H1 (cell line): ENCODE data around the gene SOCS6. TPM values are rescaled to one million over a fixed set of nuclear protein-coding genes. Genes with fewer than 3 reads are reported as not detected.

Experiments
- CREB1 ChIP-seq: IDR thresholded peaks from 2 replicates; pipeline ENCODE4 v1.6.1; 2012; ENCODE audit warnings: inconsistent platforms
- KDM4A ChIP-seq: IDR thresholded peaks from one replicate; pipeline ENCODE4 v1.7.1; 2012; ENCODE audit warnings: low read depth, mild to moderate bottlenecking, moderate library complexity, low read length, inconsistent platforms; ENCODE audit not compliant: severe bottlenecking
- PHF8 ChIP-seq: fragments of 200-600 bp; sonication (generic); conservative IDR thresholded peaks from 2 replicates; pipeline ENCODE4 v1.7.1; 2012; ENCODE audit warnings: low read depth, mild to moderate bottlenecking, inconsistent platforms, low read length, moderate library complexity
- POLR2A ChIP-seq, 2 experiments: IDR thresholded peaks; 1 replicate in 1 of 2; 2 replicates in 1 of 2; pipeline ENCODE4 v1.6.1; 2011; ENCODE audit warnings: low read depth in 2 of 2, low read length in 2 of 2, mild to moderate bottlenecking in 2 of 2; ENCODE audit errors: control extremely low read depth in 1 of 2
- polyA plus RNA-seq, 7 experiments: library from polyadenylated mRNA; depleted of rRNA in 3 of 7; stranded (reverse) in 5 of 7; unstranded in 2 of 7; fragments of >200 nt in 5 of 7; fragments of 200-250 nt in 2 of 7; gene quantifications; 1 replicate in 5 of 7; 2 replicates in 1 of 7; 4 replicates in 1 of 7; pipeline versions ENCODE4 v1.2.1 to v1.2.3, GENCODE V29; 2011 to 2013; ENCODE audit warnings: missing spikeins in 2 of 7, mixed read lengths in 2 of 7
- total RNA-seq: library from RNA; stranded (reverse); fragmentation: NEBNext Ultra II Directional; extraction: Animal tissue kit (Norgen Biotek cat#: 25700); gene quantifications from 2 replicates; pipeline ENCODE4 v1.2.1, GENCODE V29; 2021

Gene SOCS6
- total and polyA plus RNA-seq, 2 of the 8 experiments (the other 6 are each of a cell fraction or from before 2014, with no cell fraction given) = 9.1 to 22.9 TPM

DNA sequence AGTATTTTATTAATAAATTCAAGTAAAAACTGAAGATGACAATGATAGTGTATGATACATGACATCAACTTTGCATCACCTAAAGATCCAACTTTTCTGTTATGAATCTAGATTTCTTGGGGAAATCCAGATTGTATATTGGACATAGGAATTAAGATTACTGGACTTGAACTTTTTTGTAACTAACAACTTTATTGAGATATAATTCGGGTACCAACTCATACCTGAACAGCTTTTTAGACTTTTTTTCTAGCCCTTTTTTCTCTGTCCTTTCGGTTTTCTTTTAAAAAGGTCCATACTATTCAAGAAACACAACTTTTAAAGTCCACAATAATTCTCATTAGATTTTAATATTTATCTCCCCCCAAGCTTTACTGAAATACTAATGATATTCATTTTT is 1.1 kb upstream of the SOCS6 start (continued):
- no peak for TF ChIP-seq CREB1
- TF ChIP-seq PHF8 = no peak
- no peak for TF ChIP-seq KDM4A
- no peak for TF ChIP-seq POLR2A (IDR thresholded peaks at IDR 0.05; ENCODE audit: control extremely low read depth in 1 of 2, low read depth in 2 of 2, low read length in 2 of 2)
